Naive thymus-derived CD4-positive, alpha-beta T cell (primary cell): ENCODE measurements around the gene C20orf173. TPM values are rescaled to one million over a fixed set of nuclear protein-coding genes. Genes with fewer than 3 reads are reported as not detected.

Experiments
- ATAC-seq: fragments of 150-1000 bp; cut with Tn5 transposase; 2 replicates; pipeline ENCODE4 v1.10.0; 2021; ENCODE audit warnings: mild to moderate bottlenecking, moderate library complexity
- CTCF ChIA-PET: fragments of 350-600 bp; sonication (Branson Sonifier 250); formaldehyde crosslinking; loops from one replicate; lab custom pipeline; 2021; ENCODE audit warnings: antibody characterized with exemption; lab: Charles Lee
- POLR2A ChIA-PET: fragments of 350-600 bp; sonication (Branson Sonifier 250); formaldehyde crosslinking; loops from one replicate; lab custom pipeline; 2021; ENCODE audit warnings: antibody characterized with exemption, inconsistent platforms; lab: Charles Lee
- DNase-seq, 9 donors: peaks; one replicate each; pipeline versions ENCODE4 v3.0.0 to v3.0.0-alpha.2; 2020 to 2022; ENCODE audit warnings: mixed read lengths in 1 of 9
- H3K27ac ChIP-seq: one replicate; pipeline ENCODE4 v1.7.0; 2013; ENCODE audit warnings: mild to moderate bottlenecking, low read depth, low read length, moderate library complexity
- H3K27me3 ChIP-seq, 2 donors: one replicate each; pipeline ENCODE4 v1.7.0; 2013; ENCODE audit warnings: low read length in 2 of 2, mild to moderate bottlenecking in 2 of 2, moderate library complexity in 2 of 2; ENCODE audit not compliant: control insufficient read depth in 2 of 2, insufficient read depth in 2 of 2
- H3K36me3 ChIP-seq, 3 experiments: 1 replicate in 2 of 3; 2 replicates in 1 of 3; pipeline ENCODE4 v1.7.0; 2013; ENCODE audit warnings: low read length in 3 of 3, mild to moderate bottlenecking in 3 of 3, moderate library complexity in 1 of 3; ENCODE audit not compliant: insufficient read depth in 3 of 3, control insufficient read depth in 2 of 3
- H3K4me1 ChIP-seq, 2 donors: one replicate each; pipeline ENCODE4 v1.7.0; 2013; ENCODE audit warnings: low read length in 2 of 2, mild to moderate bottlenecking in 2 of 2, moderate library complexity in 1 of 2; ENCODE audit not compliant: control insufficient read depth in 2 of 2, insufficient read depth in 2 of 2
- H3K4me3 ChIP-seq: 2 replicates; pipeline ENCODE4 v1.7.0; 2013; ENCODE audit warnings: mild to moderate bottlenecking, low read length
- H3K9me3 ChIP-seq, 3 experiments: 1 replicate in 2 of 3; 2 replicates in 1 of 3; pipeline ENCODE4 v1.7.0; 2013; ENCODE audit warnings: low read length in 3 of 3; ENCODE audit not compliant: control insufficient read depth in 2 of 3
- H3K27ac Mint-ChIP-seq, 9 donors: one replicate each; pipeline ENCODE4 v1.8.0; 2020 to 2022; ENCODE audit warnings: mixed read lengths in 9 of 9, mild to moderate bottlenecking in 8 of 9, moderate library complexity in 5 of 9, inconsistent platforms in 2 of 9
- H3K27me3 Mint-ChIP-seq, 5 donors: one replicate each; pipeline ENCODE4 v1.8.0; 2021 to 2022; ENCODE audit warnings: mixed read lengths in 5 of 5, mild to moderate bottlenecking in 1 of 5
- H3K36me3 Mint-ChIP-seq, 5 donors: one replicate each; pipeline ENCODE4 v1.8.0; 2020 to 2022; ENCODE audit warnings: mixed read lengths in 5 of 5, mild to moderate bottlenecking in 3 of 5, inconsistent platforms in 1 of 5
- H3K4me1 Mint-ChIP-seq, 7 donors: one replicate each; pipeline ENCODE4 v1.8.0; 2020 to 2022; ENCODE audit warnings: mixed read lengths in 7 of 7, mild to moderate bottlenecking in 3 of 7, inconsistent platforms in 1 of 7
- H3K4me3 Mint-ChIP-seq, 10 donors: one replicate each; pipeline ENCODE4 v1.8.0; 2020 to 2022; ENCODE audit warnings: mild to moderate bottlenecking in 10 of 10, mixed read lengths in 10 of 10, moderate library complexity in 6 of 10, inconsistent platforms in 2 of 10
- H3K9me3 Mint-ChIP-seq, 11 donors: one replicate each; pipeline ENCODE4 v1.8.0; 2020 to 2022; ENCODE audit warnings: mixed read lengths in 11 of 11, mild to moderate bottlenecking in 4 of 11, inconsistent platforms in 1 of 11, moderate library complexity in 1 of 11
- intact Hi-C, 2 donors: fragments of 100-400 bp; cut with micrococcal nuclease; formaldehyde crosslinking; loops; one replicate each; pipeline ENCODE4 v1.15.1; 2023
- polyA plus RNA-seq, 2 donors: library from polyadenylated mRNA; unstranded; fragments of 300-500 nt; fragmentation: Illumina TruSeq; gene quantifications; one replicate each; pipeline ENCODE4 v1.2.3, GENCODE V29; 2021
- total RNA-seq, 6 experiments: library from RNA in 5 of 6; stranded (reverse) in 5 of 6; gene quantifications; 1 replicate in 5 of 6; 2 replicates in 1 of 6; pipeline ENCODE4 v1.2.3 and lab custom pipeline; 2021 to 2026

C20orf173 gene
- not detected for total RNA-seq
- polyA plus RNA-seq = not detected
- total RNA-seq (lab: John Stamatoyannopoulos, UW) = not detected

GRCh38 chr20:35529552-35529951, at the start of gene C20orf173:
C20orf173 (minus strand) TSS chr20:35529652; CDS start chr20:35529373, 279 bp downstream.
- Histone ChIP-seq H3K9me3 (no peaks in the 10 kb centered on the region), H3K4me3 (no peak within 1 kb of the TSS), H3K4me1 (no peaks in the 10 kb centered on the region), H3K27ac (no peak within 1 kb of the TSS), H3K27me3 (no peaks in the 10 kb centered on the region), H3K36me3 (no peaks in the 10 kb centered on the region)
- Mint-ChIP-seq H3K4me1 (peaks cover 0 to 2% (median 0%) of the 10 kb centered on the region in 7 donors), H3K27me3 (no peaks in the 10 kb centered on the region), H3K27ac (no peak within 1 kb of the TSS), H3K36me3 (no peaks in the 10 kb centered on the region), H3K4me3 (no peak within 1 kb of the TSS), H3K9me3 (no peaks in the 10 kb centered on the region)
- intact Hi-C loops = no loop called here
- CTCF ChIA-PET = interaction anchor here (0.7 kb wide), 2 partner anchors 14 to 92 kb away, joined by 3 read pairs; no protein-coding TSS in a partner anchor
- DNase-seq (no peak), ATAC-seq (no peak)
- POLR2A ChIA-PET = no interaction called here

- no peak for ATAC-seq
- Histone ChIP-seq H3K36me3 (no peaks in the 10 kb centered on the region), H3K4me1 (no peaks in the 10 kb centered on the region), H3K27ac (no peak overlapping the region), H3K9me3 (peaks cover 0 to 6% (median 0%) of the 10 kb centered on the region in 3 experiments), H3K4me3 (no peak overlapping the region), H3K27me3 (no peaks in the 10 kb centered on the region)
- H3K4me3 Mint-ChIP-seq = no peak overlapping the region
- H3K36me3 Mint-ChIP-seq = peaks cover 0 to 2% (median 0%) of the 10 kb centered on the region in 5 donors
- H3K9me3 Mint-ChIP-seq = peaks cover 0 to 18% (median 6%) of the 10 kb centered on the region in 11 donors
- H3K27ac Mint-ChIP-seq = no peak overlapping the region
- ChIA-PET CTCF (no interaction called here), POLR2A (no interaction called here)
- DNase-seq = no peak
- intact Hi-C loops = no loop called here
- no peaks in the 10 kb centered on the region for H3K4me1 Mint-ChIP-seq
- peaks cover 0 to 4% (median 0%) of the 10 kb centered on the region in 5 donors for H3K27me3 Mint-ChIP-seq
Observed at GRCh38 chr20:35579196-35579595, 49.7 kb upstream of the C20orf173 start.

- DNase-seq = no peak
- no peaks in the 10 kb centered on the region for H3K36me3 ChIP-seq
- no peak overlapping the region for H3K27ac ChIP-seq
- Mint-ChIP-seq H3K4me3 (no peak overlapping the region), H3K4me1 (no peaks in the 10 kb centered on the region), H3K9me3 (peaks cover 0 to 23% (median 6%) of the 10 kb centered on the region in 11 donors), H3K27ac (no peak overlapping the region), H3K36me3 (peaks cover 0 to 4% (median 0%) of the 10 kb centered on the region in 5 donors), H3K27me3 (peaks cover 0 to 4% (median 0%) of the 10 kb centered on the region in 5 donors)
- intact Hi-C loops = no loop called here
- ChIA-PET CTCF (no interaction called here), POLR2A (no interaction called here)
- no peaks in the 10 kb centered on the region for H3K27me3 ChIP-seq
- ATAC-seq = no peak
- no peaks in the 10 kb centered on the region for H3K4me1 ChIP-seq
- peaks cover 0 to 6% (median 0%) of the 10 kb centered on the region in 3 experiments for H3K9me3 ChIP-seq
- H3K4me3 ChIP-seq = no peak overlapping the region
Observed at GRCh38 chr20:35578469-35578868, 49.0 kb upstream of the C20orf173 start.

- no peak for ATAC-seq
- no peak overlapping the region for H3K4me3 Mint-ChIP-seq
- Histone ChIP-seq H3K27ac (no peak overlapping the region), H3K4me3 (no peak overlapping the region), H3K4me1 (no peaks in the 10 kb centered on the region), H3K36me3 (no peaks in the 10 kb centered on the region), H3K27me3 (no peaks in the 10 kb centered on the region), H3K9me3 (peaks cover 0 to 4% (median 0%) of the 10 kb centered on the region in 3 experiments)
- H3K4me1 Mint-ChIP-seq = no peaks in the 10 kb centered on the region
- H3K27ac Mint-ChIP-seq = no peak overlapping the region
- intact Hi-C loops = no loop called here
- DNase-seq = no peak
- H3K9me3 Mint-ChIP-seq = peaks cover 2 to 30% (median 11%) of the 10 kb centered on the region in 11 donors
- POLR2A ChIA-PET = no interaction called here
- CTCF ChIA-PET = interaction anchor here (0.6 kb wide), 1 partner anchor 15 kb away, joined by 4 read pairs; no protein-coding TSS in a partner anchor
- H3K27me3 Mint-ChIP-seq = peaks cover 0 to 6% (median 0%) of the 10 kb centered on the region in 5 donors
- peaks cover 0 to 9% (median 5%) of the 10 kb centered on the region in 5 donors for H3K36me3 Mint-ChIP-seq
Observed at GRCh38 chr20:35576816-35577215, 47.4 kb upstream of the C20orf173 start.

GRCh38 chr20:35575958-35576357, 46.5 kb upstream of the C20orf173 start:
- no peak overlapping the region for H3K27ac ChIP-seq
- no peak overlapping the region for H3K4me3 Mint-ChIP-seq
- no peaks in the 10 kb centered on the region for H3K4me1 Mint-ChIP-seq
- no peak overlapping the region for H3K27ac Mint-ChIP-seq
- no peaks in the 10 kb centered on the region for H3K4me1 ChIP-seq
- POLR2A ChIA-PET = no interaction called here
- CTCF ChIA-PET = no interaction called here
- H3K9me3 ChIP-seq = no peaks in the 10 kb centered on the region
- no peak overlapping the region for H3K4me3 ChIP-seq
- H3K36me3 Mint-ChIP-seq = peaks cover 3 to 9% (median 5%) of the 10 kb centered on the region in 5 donors
- no peaks in the 10 kb centered on the region for H3K36me3 ChIP-seq
- ATAC-seq = no peak
- no peak for DNase-seq
- peaks cover 2 to 28% (median 6%) of the 10 kb centered on the region in 11 donors for H3K9me3 Mint-ChIP-seq
- intact Hi-C loops = no loop called here
- no peaks in the 10 kb centered on the region for H3K27me3 ChIP-seq
- peaks cover 0 to 6% (median 0%) of the 10 kb centered on the region in 5 donors for H3K27me3 Mint-ChIP-seq

GRCh38 chr20:35572838-35573237, 43.4 kb upstream of the C20orf173 start:
- DNase-seq = no peak
- Mint-ChIP-seq H3K27me3 (peaks cover 0 to 8% (median 0%) of the 10 kb centered on the region in 5 donors), H3K27ac (peak overlapping the region in 1 of 9 donors; percentile 24), H3K4me3 (no peak overlapping the region), H3K36me3 (peaks cover 3 to 9% (median 5%) of the 10 kb centered on the region in 5 donors), H3K9me3 (peaks cover 2 to 28% (median 6%) of the 10 kb centered on the region in 11 donors), H3K4me1 (peaks cover 0 to 3% (median 0%) of the 10 kb centered on the region in 7 donors)
- Histone ChIP-seq H3K36me3 (no peaks in the 10 kb centered on the region), H3K27me3 (no peaks in the 10 kb centered on the region), H3K27ac (no peak overlapping the region), H3K4me3 (no peak overlapping the region), H3K4me1 (no peaks in the 10 kb centered on the region), H3K9me3 (no peaks in the 10 kb centered on the region)
- ATAC-seq = no peak
- CTCF ChIA-PET = no interaction called here
- intact Hi-C loops = no loop called here
- POLR2A ChIA-PET = no interaction called here

GRCh38 chr20:35571555-35571954, 42.1 kb upstream of the C20orf173 start:
- Histone ChIP-seq H3K9me3 (no peaks in the 10 kb centered on the region), H3K4me3 (no peak overlapping the region), H3K27ac (no peak overlapping the region), H3K36me3 (no peaks in the 10 kb centered on the region), H3K4me1 (no peaks in the 10 kb centered on the region), H3K27me3 (no peaks in the 10 kb centered on the region)
- Mint-ChIP-seq H3K4me3 (no peak overlapping the region), H3K4me1 (peaks cover 0 to 3% (median 0%) of the 10 kb centered on the region in 7 donors), H3K9me3 (peaks cover 2 to 28% (median 6%) of the 10 kb centered on the region in 11 donors), H3K36me3 (peaks cover 3 to 9% (median 5%) of the 10 kb centered on the region in 5 donors), H3K27ac (no peak overlapping the region), H3K27me3 (peaks cover 0 to 12% (median 0%) of the 10 kb centered on the region in 5 donors)
- ATAC-seq (no peak), DNase-seq (no peak)
- intact Hi-C loops = no loop called here
- POLR2A ChIA-PET = no interaction called here
- CTCF ChIA-PET = no interaction called here
